PC-9 (cell line): ENCODE data around the gene MPL. TPM values are rescaled to one million over a fixed set of nuclear protein-coding genes. Genes with fewer than 3 reads are reported as not detected.

Experiments used
- BruUV-seq: library from RNA; stranded (reverse); fragments of 400-500 nt; replicated peaks from 2 replicates; lab custom pipeline; 2021; lab: Mats Ljungman, UMichigan
- CTCF ChIA-PET: fragments of 300-600 bp; sonication (Branson Sonifier 250); formaldehyde crosslinking; loops from one replicate; lab custom pipeline; 2022; ENCODE audit warnings: antibody characterized with exemption; lab: Charles Lee
- POLR2A ChIA-PET: fragments of 300-600 bp; sonication (Branson Sonifier 250); formaldehyde crosslinking; loops from one replicate; lab custom pipeline; 2022; ENCODE audit warnings: antibody characterized with exemption; ENCODE audit not compliant: unreplicated experiment; lab: Charles Lee
- DNase-seq, 2 experiments: peaks; one replicate each; pipeline versions ENCODE4 v3.0.0 to v3.0.0-alpha.2; 2015 to 2022; ENCODE audit warnings: mixed read lengths in 1 of 2
- H2AFZ ChIP-seq: fragments of 200-600 bp; sonication (generic); 2 replicates; pipeline ENCODE4 v1.8.1; 2017; ENCODE audit warnings: antibody characterized with exemption
- H3F3A ChIP-seq: fragments of 200-600 bp; sonication (generic); 2 replicates; pipeline ENCODE4 v1.8.1; 2017; ENCODE audit warnings: antibody characterized with exemption, mild to moderate bottlenecking, low read depth; ENCODE audit not compliant: insufficient read depth
- H3K27ac ChIP-seq: fragments of 200-600 bp; sonication (generic); 2 replicates; pipeline ENCODE4 v1.6.1; 2016; ENCODE audit warnings: mixed run types
- H3K27me3 ChIP-seq: fragments of 200-600 bp; sonication (generic); 2 replicates; pipeline ENCODE4 v1.6.1; 2016; ENCODE audit warnings: low read depth, mixed run types; ENCODE audit not compliant: insufficient read depth
- H3K36me3 ChIP-seq: fragments of 200-600 bp; sonication (generic); 2 replicates; pipeline ENCODE4 v1.6.1; 2016; ENCODE audit warnings: low read depth, mixed run types
- H3K4me1 ChIP-seq: fragments of 200-600 bp; sonication (generic); replicated peaks from 2 replicates; pipeline ENCODE4 v1.6.1; 2016; ENCODE audit warnings: mixed run types; ENCODE audit not compliant: insufficient read depth
- H3K4me2 ChIP-seq: fragments of 200-600 bp; sonication (generic); 2 replicates; pipeline ENCODE4 v1.6.1; 2017; ENCODE audit warnings: mixed run types
- H3K4me3 ChIP-seq: fragments of 200-600 bp; sonication (generic); 2 replicates; pipeline ENCODE4 v1.6.1; 2016; ENCODE audit warnings: mixed run types
- H3K79me2 ChIP-seq: fragments of 200-600 bp; sonication (generic); 2 replicates; pipeline ENCODE4 v1.6.1; 2017; ENCODE audit warnings: low read depth, mixed run types
- H3K9me2 ChIP-seq: fragments of 200-600 bp; sonication (generic); 2 replicates; pipeline ENCODE4 v1.8.1; 2017; ENCODE audit warnings: mild to moderate bottlenecking; ENCODE audit not compliant: insufficient read depth
- H3K9me3 ChIP-seq: fragments of 200-600 bp; sonication (generic); 2 replicates; pipeline ENCODE4 v1.8.1; 2016; ENCODE audit warnings: low read depth; ENCODE audit not compliant: insufficient read depth
- H4K20me1 ChIP-seq: fragments of 200-600 bp; sonication (generic); 2 replicates; pipeline ENCODE4 v1.8.1; 2017; ENCODE audit not compliant: insufficient read depth
- EZH2 ChIP-seq: fragments of 200-600 bp; sonication (generic); IDR thresholded peaks from 2 replicates; pipeline ENCODE4 v1.8.0; 2017; ENCODE audit warnings: antibody characterized with exemption, low read depth
- intact Hi-C: fragments of 100-400 bp; cut with micrococcal nuclease; formaldehyde crosslinking; loops from one replicate; pipeline ENCODE4 v1.10.0; 2022; ENCODE audit not compliant: unreplicated experiment
- total RNA-seq: library from RNA; stranded (reverse); gene quantifications from 2 replicates; pipeline ENCODE4 v1.2.3, GENCODE V29; 2021
- TF ChIP-seq, protein P1 (sequence below): fragments of 200-600 bp; sonication (generic); conservative IDR thresholded peaks from 2 replicates; pipeline ENCODE4 v1.6.1; 2017; ENCODE audit warnings: mixed run types, antibody characterized with exemption, mild to moderate bottlenecking, moderate library complexity

MPL gene
- total RNA-seq, 1 experiment from 2014 or later: 0.76 TPM

- Histone ChIP-seq H3K4me2 (no peak overlapping the region), H3K4me3 (no peak overlapping the region)
- intact Hi-C loops: no loop called here
Observed at GRCh38 chr1:43382027-43382779, 44.6 kb downstream of the MPL start.

GRCh38 chr1:43383449-43383848 is 45.8 kb downstream of the MPL start:
- intact Hi-C loops: loop anchor here (1.0 kb wide), 1 partner anchor 156 kb away; no protein-coding TSS in a partner anchor
- BruUV-seq: no TSS peak

More at GRCh38 chr1:43382027-43382779, 44.6 kb downstream of the MPL start:
- H3K79me2 ChIP-seq: peaks cover 6% of the 10 kb centered on the region
- no peak for DNase-seq
- H3K9me2 ChIP-seq: no peaks in the 10 kb centered on the region
- no peaks in the 10 kb centered on the region for H3K9me3 ChIP-seq
- no peak overlapping the region for H2AFZ ChIP-seq
- peaks cover 29% of the 10 kb centered on the region; the same call in 1 of the 2 replicates for H3F3A ChIP-seq
- TF ChIP-seq, protein P1, sequence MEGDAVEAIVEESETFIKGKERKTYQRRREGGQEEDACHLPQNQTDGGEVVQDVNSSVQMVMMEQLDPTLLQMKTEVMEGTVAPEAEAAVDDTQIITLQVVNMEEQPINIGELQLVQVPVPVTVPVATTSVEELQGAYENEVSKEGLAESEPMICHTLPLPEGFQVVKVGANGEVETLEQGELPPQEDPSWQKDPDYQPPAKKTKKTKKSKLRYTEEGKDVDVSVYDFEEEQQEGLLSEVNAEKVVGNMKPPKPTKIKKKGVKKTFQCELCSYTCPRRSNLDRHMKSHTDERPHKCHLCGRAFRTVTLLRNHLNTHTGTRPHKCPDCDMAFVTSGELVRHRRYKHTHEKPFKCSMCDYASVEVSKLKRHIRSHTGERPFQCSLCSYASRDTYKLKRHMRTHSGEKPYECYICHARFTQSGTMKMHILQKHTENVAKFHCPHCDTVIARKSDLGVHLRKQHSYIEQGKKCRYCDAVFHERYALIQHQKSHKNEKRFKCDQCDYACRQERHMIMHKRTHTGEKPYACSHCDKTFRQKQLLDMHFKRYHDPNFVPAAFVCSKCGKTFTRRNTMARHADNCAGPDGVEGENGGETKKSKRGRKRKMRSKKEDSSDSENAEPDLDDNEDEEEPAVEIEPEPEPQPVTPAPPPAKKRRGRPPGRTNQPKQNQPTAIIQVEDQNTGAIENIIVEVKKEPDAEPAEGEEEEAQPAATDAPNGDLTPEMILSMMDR: no peak
- no peak for TF ChIP-seq EZH2
- no peaks in the 10 kb centered on the region for H3K27me3 ChIP-seq
- H4K20me1 ChIP-seq: no peaks in the 10 kb centered on the region
- BruUV-seq: no TSS peak
- no peaks in the 10 kb centered on the region for H3K4me1 ChIP-seq
- ChIA-PET POLR2A (interaction anchor here (0.7 kb wide), 2 partner anchors 96 to 177 kb away, joined by 7 to 34 read pairs; no protein-coding TSS in a partner anchor), CTCF (interaction anchor here (0.6 to 0.9 kb wide), 2 partner anchors 12 to 96 kb away, joined by 5 to 17 read pairs; partner anchors contain the start of gene C1orf210)
- no peak overlapping the region for H3K27ac ChIP-seq
- peaks cover 35% of the 10 kb centered on the region for H3K36me3 ChIP-seq

DNA sequence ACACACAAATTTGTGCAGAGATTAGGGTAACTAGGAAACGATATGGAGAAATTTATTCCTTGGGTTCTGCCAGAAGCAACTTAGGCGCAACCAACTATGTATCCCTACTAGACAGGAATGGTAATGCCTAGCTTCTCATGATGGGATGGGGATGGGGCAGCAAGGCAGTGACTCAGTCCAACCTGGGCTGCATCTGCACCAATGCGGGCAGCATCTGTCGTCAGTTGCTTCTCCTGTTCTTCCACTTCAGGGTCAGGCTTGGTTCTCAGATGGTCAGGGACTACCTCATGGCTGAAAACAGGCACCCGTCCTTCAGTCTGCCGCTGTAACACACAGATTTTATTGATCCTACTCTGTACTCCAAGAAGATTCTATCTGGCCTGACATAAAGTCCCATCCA is 49.1 kb downstream of the MPL start:
- CTCF ChIA-PET: no interaction called here

More at GRCh38 chr1:43383449-43383848, 45.8 kb downstream of the MPL start:
- Histone ChIP-seq H2AFZ (no peak overlapping the region), H3K4me2 (no peak overlapping the region), H3K36me3 (peaks cover 35% of the 10 kb centered on the region), H3K79me2 (peaks cover 19% of the 10 kb centered on the region), H3F3A (peaks cover 39% of the 10 kb centered on the region; the same call in 1 of the 2 replicates), H3K4me1 (peaks cover 12% of the 10 kb centered on the region), H3K27ac (no peak overlapping the region), H3K4me3 (no peak overlapping the region), H3K27me3 (no peaks in the 10 kb centered on the region), H3K9me2 (no peaks in the 10 kb centered on the region), H4K20me1 (0 out of 2 replicates have a peak, but pooled peaks cover 5% of the 10 kb centered on the region), H3K9me3 (no peaks in the 10 kb centered on the region)
- ChIA-PET POLR2A (interaction anchor here (0.6 to 0.7 kb wide), 2 partner anchors 156 to 417 kb away, joined by 3 to 5 read pairs; no protein-coding TSS in a partner anchor), CTCF (interaction anchor here (0.6 to 1.3 kb wide), 3 partner anchors 98 to 156 kb away, joined by 4 to 5 read pairs (median 5); partner anchors contain the start of gene C1orf210)
- peak in 1 of 2 experiments; percentile 33 for DNase-seq
- TF ChIP-seq EZH2: no peak
- TF ChIP-seq, protein P1: peak; percentile 55; the same call in 1 of the 2 replicates

More for the DNA sequence above, 49.1 kb downstream of the MPL start:
- H4K20me1 ChIP-seq: 0 out of 2 replicates have a peak, but pooled peaks cover 5% of the 10 kb centered on the region
- no peak overlapping the region for H3K27ac ChIP-seq
- H3K36me3 ChIP-seq: peaks cover 35% of the 10 kb centered on the region
- BruUV-seq: no TSS peak
- H3K4me3 ChIP-seq: no peak overlapping the region
- no peaks in the 10 kb centered on the region for H3K9me2 ChIP-seq
- no peak for TF ChIP-seq EZH2
- TF ChIP-seq, protein P1: no peak
- intact Hi-C loops: no loop called here
- no peak for DNase-seq
- POLR2A ChIA-PET: no interaction called here
- peaks cover 45% of the 10 kb centered on the region for H3K79me2 ChIP-seq
- H3K27me3 ChIP-seq: no peaks in the 10 kb centered on the region
- no peak overlapping the region for H3K4me2 ChIP-seq
- peaks cover 34% of the 10 kb centered on the region; the same call in 1 of the 2 replicates for H3F3A ChIP-seq
- no peak overlapping the region for H2AFZ ChIP-seq
- H3K4me1 ChIP-seq: peaks cover 22% of the 10 kb centered on the region
- no peaks in the 10 kb centered on the region for H3K9me3 ChIP-seq
